OCI-LY7 (cell line): ENCODE results near the gene CFAP73. TPM values are rescaled to one million over a fixed set of nuclear protein-coding genes. Genes with fewer than 3 reads are reported as not detected.

ENCODE experiments used
- BruUV-seq: library from RNA; stranded (reverse); fragments of 400-500 nt; replicated peaks from 2 replicates; lab custom pipeline; 2021; lab: Mats Ljungman, UMichigan
- CTCF ChIA-PET: fragments of 300-600 bp; sonication (Branson Sonifier 250); formaldehyde crosslinking; loops from one replicate; lab custom pipeline; 2022; ENCODE audit warnings: antibody characterized with exemption; ENCODE audit not compliant: unreplicated experiment; lab: Charles Lee
- POLR2A ChIA-PET: fragments of 300-600 bp; sonication (Branson Sonifier 250); formaldehyde crosslinking; loops from one replicate; lab custom pipeline; 2022; ENCODE audit warnings: antibody characterized with exemption; lab: Charles Lee
- DNase-seq: peaks from one replicate; pipeline ENCODE4 v3.0.0-alpha.2; 2015; ENCODE audit warnings: low spot score
- H2AFZ ChIP-seq: fragments of 200-600 bp; sonication (generic), shearing (Covaris generic); 2 replicates; pipeline ENCODE4 v1.6.1; 2014; ENCODE audit warnings: mild to moderate bottlenecking, antibody characterized with exemption, low read length, moderate library complexity
- H3K27ac ChIP-seq: fragments of 200-600 bp; sonication (generic); 2 replicates; pipeline ENCODE4 v1.5.1; 2014; ENCODE audit warnings: mixed run types, low read depth, mild to moderate bottlenecking, moderate library complexity, low read length, inconsistent platforms; ENCODE audit not compliant: poor library complexity, severe bottlenecking
- H3K36me3 ChIP-seq: fragments of 200-600 bp; sonication (generic); 2 replicates; pipeline ENCODE4 v1.6.1; 2014; ENCODE audit warnings: mild to moderate bottlenecking, antibody characterized with exemption, low read length, moderate library complexity, mixed read lengths; ENCODE audit not compliant: insufficient read depth
- H3K4me1 ChIP-seq: fragments of 200-600 bp; sonication (generic); 2 replicates; pipeline ENCODE4 v1.5.1; 2014; ENCODE audit warnings: mild to moderate bottlenecking, low read length; ENCODE audit not compliant: insufficient read depth, poor library complexity, severe bottlenecking
- H3K4me2 ChIP-seq: fragments of 200-600 bp; sonication (generic); 2 replicates; pipeline ENCODE4 v1.6.1; 2014; ENCODE audit warnings: mild to moderate bottlenecking, low read length
- H3K4me3 ChIP-seq: fragments of 200-600 bp; sonication (generic); 2 replicates; pipeline ENCODE4 v1.5.1; 2014; ENCODE audit warnings: mild to moderate bottlenecking, low read depth, low read length; ENCODE audit not compliant: poor library complexity, severe bottlenecking
- H3K79me2 ChIP-seq: fragments of 200-600 bp; sonication (generic); 2 replicates; pipeline ENCODE4 v1.6.1; 2016; ENCODE audit warnings: low read depth, mild to moderate bottlenecking, low read length, moderate library complexity, mixed read lengths; ENCODE audit not compliant: insufficient read depth
- H3K9me2 ChIP-seq: fragments of 200-600 bp; sonication (generic); 2 replicates; pipeline ENCODE4 v1.6.1; 2016; ENCODE audit warnings: mild to moderate bottlenecking, low read length, mixed read lengths; ENCODE audit not compliant: insufficient read depth
- H3K9me3 ChIP-seq: fragments of 200-600 bp; sonication (generic); 2 replicates; pipeline ENCODE4 v1.6.1; 2014; ENCODE audit warnings: mild to moderate bottlenecking, mixed run types, low read length, mixed read lengths
- H4K20me1 ChIP-seq: fragments of 200-600 bp; sonication (generic); 2 replicates; pipeline ENCODE4 v1.6.1; 2014; ENCODE audit warnings: mild to moderate bottlenecking, antibody characterized with exemption, low read length, moderate library complexity, mixed read lengths; ENCODE audit not compliant: insufficient read depth
- EZH2phosphoT487 ChIP-seq: fragments of 200-600 bp; sonication (generic); IDR thresholded peaks from 2 replicates; pipeline ENCODE4 v1.6.1; 2018; ENCODE audit warnings: low read depth, borderline replicate concordance, mild to moderate bottlenecking, mixed run types, antibody characterized with exemption, low read length, moderate library complexity, mixed read lengths
- intact Hi-C: fragments of 100-400 bp; cut with micrococcal nuclease; formaldehyde crosslinking; loops from one replicate; pipeline ENCODE4 v1.10.0; 2022; ENCODE audit not compliant: unreplicated experiment
- total RNA-seq, 2 experiments: library from RNA; depleted of rRNA in 1 of 2; stranded (reverse); fragments of >200 nt in 1 of 2; shearing (Covaris generic) in 1 of 2; gene quantifications; 2 replicates each; pipeline ENCODE4 v1.2.3, GENCODE V29; 2014 to 2022
- TF ChIP-seq, protein P1 (sequence below): fragments of 200-600 bp; sonication (generic); conservative IDR thresholded peaks from 2 replicates; pipeline ENCODE4 v1.5.1; 2014; ENCODE audit warnings: mild to moderate bottlenecking, antibody characterized with exemption, low read length, moderate library complexity, mixed read lengths

The CFAP73 gene
- total RNA-seq, 2 experiments from 2014 or later: 26.9 to 37.4 TPM

GRCh38 chr12:113112043-113112899 is 37.3 kb upstream of the CFAP73 start:
- no peak overlapping the region for H3K4me3 ChIP-seq
- no peaks in the 10 kb centered on the region for H3K9me3 ChIP-seq
- no peak for DNase-seq
- peaks cover 30% of the 10 kb centered on the region for H3K4me1 ChIP-seq
- H3K36me3 ChIP-seq: peaks cover 95% of the 10 kb centered on the region
- ChIA-PET POLR2A (no interaction called here), CTCF (interaction anchor here (0.6 kb wide), 1 partner anchor 63 kb away, joined by 4 read pairs; no protein-coding TSS in a partner anchor)
- no peaks in the 10 kb centered on the region for H3K9me2 ChIP-seq
- H3K79me2 ChIP-seq: no peaks in the 10 kb centered on the region
- H3K27ac ChIP-seq: no peak overlapping the region
- TF ChIP-seq, protein P1, sequence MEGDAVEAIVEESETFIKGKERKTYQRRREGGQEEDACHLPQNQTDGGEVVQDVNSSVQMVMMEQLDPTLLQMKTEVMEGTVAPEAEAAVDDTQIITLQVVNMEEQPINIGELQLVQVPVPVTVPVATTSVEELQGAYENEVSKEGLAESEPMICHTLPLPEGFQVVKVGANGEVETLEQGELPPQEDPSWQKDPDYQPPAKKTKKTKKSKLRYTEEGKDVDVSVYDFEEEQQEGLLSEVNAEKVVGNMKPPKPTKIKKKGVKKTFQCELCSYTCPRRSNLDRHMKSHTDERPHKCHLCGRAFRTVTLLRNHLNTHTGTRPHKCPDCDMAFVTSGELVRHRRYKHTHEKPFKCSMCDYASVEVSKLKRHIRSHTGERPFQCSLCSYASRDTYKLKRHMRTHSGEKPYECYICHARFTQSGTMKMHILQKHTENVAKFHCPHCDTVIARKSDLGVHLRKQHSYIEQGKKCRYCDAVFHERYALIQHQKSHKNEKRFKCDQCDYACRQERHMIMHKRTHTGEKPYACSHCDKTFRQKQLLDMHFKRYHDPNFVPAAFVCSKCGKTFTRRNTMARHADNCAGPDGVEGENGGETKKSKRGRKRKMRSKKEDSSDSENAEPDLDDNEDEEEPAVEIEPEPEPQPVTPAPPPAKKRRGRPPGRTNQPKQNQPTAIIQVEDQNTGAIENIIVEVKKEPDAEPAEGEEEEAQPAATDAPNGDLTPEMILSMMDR: no peak
- TF ChIP-seq EZH2phosphoT487: no peak
- H4K20me1 ChIP-seq: no peaks in the 10 kb centered on the region
- H2AFZ ChIP-seq: no peak overlapping the region
- intact Hi-C loops: no loop called here
- BruUV-seq: no TSS peak
- no peak overlapping the region for H3K4me2 ChIP-seq

GRCh38 chr12:113113397-113113796 is 36.1 kb upstream of the CFAP73 start:
- no peaks in the 10 kb centered on the region for H3K79me2 ChIP-seq
- H2AFZ ChIP-seq: no peak overlapping the region
- no peaks in the 10 kb centered on the region for H3K9me2 ChIP-seq
- POLR2A ChIA-PET: no interaction called here
- no peaks in the 10 kb centered on the region for H3K9me3 ChIP-seq
- H3K36me3 ChIP-seq: peaks cover 94% of the 10 kb centered on the region
- no peak overlapping the region for H3K4me2 ChIP-seq
- intact Hi-C loops: no loop called here
- H3K4me1 ChIP-seq: peaks cover 34% of the 10 kb centered on the region
- H3K4me3 ChIP-seq: no peak overlapping the region
- no peak overlapping the region for H3K27ac ChIP-seq
- no peak for DNase-seq
- no TSS peak for BruUV-seq
- TF ChIP-seq, protein P1: no peak
- no peak for TF ChIP-seq EZH2phosphoT487
- H4K20me1 ChIP-seq: no peaks in the 10 kb centered on the region
- CTCF ChIA-PET: no interaction called here
